B cell (primary cell): ENCODE measurements around the gene RIN2. TPM values are rescaled to one million over a fixed set of nuclear protein-coding genes. Genes with fewer than 3 reads are reported as not detected.

Experiments
- ATAC-seq: fragments of 200-7000 bp; cut with Tn5 transposase; one replicate; pipeline ENCODE4 v1.10.0; 2021; ENCODE audit warnings: low read depth, mild to moderate bottlenecking, moderate number of reproducible peaks, moderate library complexity
- CTCF ChIA-PET: fragments of 350-600 bp; sonication (Branson Sonifier 250); formaldehyde crosslinking; loops from one replicate; lab custom pipeline; 2021; ENCODE audit warnings: antibody characterized with exemption, inconsistent platforms; lab: Charles Lee
- POLR2A ChIA-PET: fragments of 350-600 bp; sonication (Branson Sonifier 250); formaldehyde crosslinking; loops from one replicate; lab custom pipeline; 2021; ENCODE audit warnings: antibody characterized with exemption; lab: Charles Lee
- DNase-seq: peaks from one replicate; pipeline ENCODE4 v3.0.0; 2013
- H2AFZ ChIP-seq: 2 replicates; pipeline ENCODE4 v1.6.1; 2012; ENCODE audit warnings: mild to moderate bottlenecking, low read depth, low read length; ENCODE audit not compliant: insufficient read depth, poor library complexity, severe bottlenecking
- H3K27ac ChIP-seq, 2 donors: 1 replicate in 1 of 2; 2 replicates in 1 of 2; pipeline ENCODE4 v1.5.1; 2012 to 2013; ENCODE audit warnings: low read length in 2 of 2, mild to moderate bottlenecking in 2 of 2, moderate library complexity in 1 of 2
- H3K27me3 ChIP-seq, 4 experiments: fragments of 200-600 bp in 1 of 4; sonication (generic) in 1 of 4; replicated peaks in 1 of 4; 1 replicate in 2 of 4; 2 replicates in 2 of 4; pipeline versions ENCODE4 v1.6.1 to v1.7.0; 2013 to 2016; ENCODE audit warnings: low read length in 3 of 4, mild to moderate bottlenecking in 2 of 4, mixed read lengths in 1 of 4, moderate library complexity in 1 of 4; ENCODE audit not compliant: insufficient read depth in 4 of 4, control insufficient read depth in 3 of 4; ENCODE audit errors: control extremely low read depth in 1 of 4
- H3K36me3 ChIP-seq, 2 experiments: replicated peaks in 1 of 2; 1 replicate in 1 of 2; 2 replicates in 1 of 2; pipeline versions ENCODE4 v1.6.1 to v1.7.1; 2013; ENCODE audit warnings: low read length in 1 of 2; ENCODE audit not compliant: insufficient read depth in 2 of 2, control insufficient read depth in 1 of 2; ENCODE audit errors: control extremely low read depth in 1 of 2, extremely low read depth in 1 of 2
- H3K4me1 ChIP-seq, 2 donors: fragments of 200-600 bp in 1 of 2; sonication (generic) in 1 of 2; 1 replicate in 1 of 2; 2 replicates in 1 of 2; pipeline versions ENCODE4 v1.5.1 to v1.6.1; 2013 to 2017; ENCODE audit warnings: low read length in 2 of 2; ENCODE audit not compliant: control insufficient read depth in 2 of 2, insufficient read depth in 2 of 2
- H3K4me2 ChIP-seq: replicated peaks from 2 replicates; pipeline ENCODE3; 2012; ENCODE audit warnings: mild to moderate bottlenecking, low read depth, low read length; ENCODE audit not compliant: poor library complexity, severe bottlenecking
- H3K4me3 ChIP-seq, 5 experiments: fragments of 200-600 bp in 1 of 5; sonication (generic) in 1 of 5; 1 replicate in 3 of 5; 2 replicates in 2 of 5; pipeline versions ENCODE4 v1.5.1 to v1.7.0; 2011 to 2016; ENCODE audit warnings: low read length in 4 of 5, mild to moderate bottlenecking in 4 of 5, low read depth in 2 of 5, control low read depth in 1 of 5, moderate library complexity in 1 of 5; ENCODE audit not compliant: insufficient read depth in 1 of 5; ENCODE audit errors: control extremely low read depth in 1 of 5, extremely low read depth in 1 of 5
- H3K79me2 ChIP-seq: fragments of 200-600 bp; sonication (generic); one replicate; pipeline ENCODE4 v1.6.0; 2016; ENCODE audit warnings: low read length; ENCODE audit not compliant: control insufficient read depth, insufficient read depth
- H3K9ac ChIP-seq: fragments of 200-600 bp; sonication (generic); 2 replicates; pipeline ENCODE4 v1.6.1; 2017; ENCODE audit warnings: mild to moderate bottlenecking, low read length, moderate library complexity
- H3K9me3 ChIP-seq, 3 donors: one replicate each; pipeline versions ENCODE4 v1.6.1 to v1.7.1; 2013; ENCODE audit warnings: low read length in 2 of 3; ENCODE audit not compliant: control insufficient read depth in 2 of 3, insufficient read depth in 1 of 3; ENCODE audit errors: control extremely low read depth in 1 of 3
- H4K20me1 ChIP-seq: 2 replicates; pipeline ENCODE4 v1.6.0; 2012; ENCODE audit warnings: mild to moderate bottlenecking, low read length; ENCODE audit not compliant: insufficient read depth, control insufficient read depth, poor library complexity, severe bottlenecking
- H3K27ac Mint-ChIP-seq: one replicate; pipeline ENCODE4 v1.8.0; 2021; ENCODE audit warnings: mixed read lengths
- H3K27me3 Mint-ChIP-seq: one replicate; pipeline ENCODE4 v1.8.0; 2021; ENCODE audit warnings: mixed read lengths
- H3K4me1 Mint-ChIP-seq: one replicate; pipeline ENCODE4 v1.8.0; 2021; ENCODE audit warnings: mixed read lengths
- H3K4me3 Mint-ChIP-seq: one replicate; pipeline ENCODE4 v1.8.0; 2021; ENCODE audit warnings: mixed read lengths
- H3K9me3 Mint-ChIP-seq: one replicate; pipeline ENCODE4 v1.8.0; 2022; ENCODE audit warnings: mixed read lengths; ENCODE audit not compliant: insufficient read depth
- CTCF ChIP-seq: fragments of 200-600 bp; IDR thresholded peaks from one replicate; pipeline ENCODE4 v1.8.0; 2022; ENCODE audit warnings: antibody characterized with exemption, mild to moderate bottlenecking
- EZH2 ChIP-seq: IDR thresholded peaks from 2 replicates; pipeline ENCODE4 v1.6.1; 2012; ENCODE audit warnings: borderline replicate concordance, low read depth, mild to moderate bottlenecking, moderate library complexity, low read length; ENCODE audit not compliant: insufficient read depth, poor library complexity, severe bottlenecking
- WGBS: methylation state at CpG from one replicate; pipeline ENCODE4 v1.1.5; 2013; ENCODE audit warnings: missing lambda C conversion rate; ENCODE audit not compliant: insufficient coverage; 5-methylcytosine and 5-hydroxymethylcytosine counted together
- intact Hi-C: fragments of 100-400 bp; cut with micrococcal nuclease; formaldehyde crosslinking; loops from one replicate; pipeline ENCODE4 v1.10.0; 2022
- polyA plus RNA-seq: library from polyadenylated mRNA; depleted of rRNA; stranded (reverse); fragments of >200 nt; gene quantifications from 2 replicates; pipeline ENCODE4 v1.2.3, GENCODE V29; 2012
- total RNA-seq, 2 donors: library from RNA; stranded (reverse); fragments of 120-200 nt in 1 of 2; gene quantifications; 1 replicate in 1 of 2; 2 replicates in 1 of 2; pipeline versions ENCODE4 v1.2.3 to v1.2.4, GENCODE V29; 2013 to 2022

The RIN2 gene
- total and polyA plus RNA-seq, 2 donors (not counting 1 experiment from before 2014, with no cell fraction given): 0.15 to 0.32 TPM

DNA sequence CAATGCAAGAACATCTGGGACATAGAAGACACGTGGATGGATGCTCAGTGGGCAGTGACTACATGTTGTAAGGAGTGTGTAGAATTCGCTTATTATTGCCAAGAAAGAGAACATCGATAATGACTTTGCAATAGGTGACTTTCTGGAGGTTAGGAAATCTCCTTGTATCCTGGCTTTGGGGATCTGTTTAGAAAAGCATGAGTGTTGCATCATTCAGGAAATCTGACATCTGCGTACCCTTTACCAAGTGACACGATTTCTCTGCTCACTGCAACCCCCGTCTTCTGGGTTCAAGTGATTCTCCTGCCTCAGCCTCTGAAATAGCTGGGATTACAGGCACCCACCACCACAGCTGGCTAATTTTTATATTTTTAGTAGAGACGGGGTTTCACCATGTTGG lies 23.2 kb downstream of the RIN2 start:
- H2AFZ ChIP-seq: no peak overlapping the region
- no peaks in the 10 kb centered on the region for H3K9me3 Mint-ChIP-seq
- H3K27ac Mint-ChIP-seq: no peak overlapping the region
- ATAC-seq (no peak), DNase-seq (no peak)
- H3K4me3 ChIP-seq: no peak overlapping the region
- intact Hi-C loops: no loop called here
- no peaks in the 10 kb centered on the region for H3K36me3 ChIP-seq
- ChIA-PET CTCF (interaction anchor here (0.9 to 6.8 kb wide), 5 partner anchors 16 to 212 kb away, joined by 3 to 60 read pairs (median 3); no protein-coding TSS in a partner anchor), POLR2A (no interaction called here)
- no peak overlapping the region for H3K4me2 ChIP-seq
- peaks cover 11% of the 10 kb centered on the region for H3K27me3 Mint-ChIP-seq
- no peaks in the 10 kb centered on the region for H3K79me2 ChIP-seq
- no peak overlapping the region for H3K4me3 Mint-ChIP-seq
- peaks cover 21% of the 10 kb centered on the region for H3K4me1 Mint-ChIP-seq
- peaks cover 7 to 11% of the 10 kb centered on the region in 2 donors for H3K4me1 ChIP-seq
- no peaks in the 10 kb centered on the region for H4K20me1 ChIP-seq
- TF ChIP-seq CTCF (no peak), EZH2 (no peak)
- no peak overlapping the region for H3K27ac ChIP-seq
- H3K9ac ChIP-seq: no peak overlapping the region
- no peaks in the 10 kb centered on the region for H3K27me3 ChIP-seq
- 100% methylated on average over 3 of the region's 7 CpGs for WGBS
- H3K9me3 ChIP-seq: no peaks in the 10 kb centered on the region

DNA sequence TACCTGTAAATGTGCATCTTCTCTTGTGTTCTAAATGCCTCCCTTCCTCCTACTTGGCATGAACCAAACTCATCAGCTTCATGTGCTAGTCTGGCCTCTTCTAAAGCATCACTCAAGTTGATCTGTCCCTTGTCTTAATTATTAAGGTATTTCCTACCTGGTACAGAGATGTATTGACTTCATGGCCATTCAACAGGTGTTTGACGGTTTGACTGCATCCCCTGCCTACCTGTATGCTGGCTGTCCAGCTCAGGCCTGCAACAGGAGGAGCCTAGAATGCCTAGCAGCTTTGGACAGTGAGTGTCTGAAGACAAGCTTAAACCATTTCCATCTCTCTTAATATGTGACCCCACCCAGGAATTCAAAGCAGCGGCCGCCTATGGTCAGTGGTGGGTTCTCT lies 24.6 kb downstream of the RIN2 start:
- no peaks in the 10 kb centered on the region for H3K27me3 ChIP-seq
- H3K79me2 ChIP-seq: no peaks in the 10 kb centered on the region
- intact Hi-C loops: no loop called here
- no peak overlapping the region for H3K4me3 ChIP-seq
- Mint-ChIP-seq H3K27ac (no peak overlapping the region), H3K9me3 (no peaks in the 10 kb centered on the region), H3K4me3 (no peak overlapping the region), H3K27me3 (peaks cover 7% of the 10 kb centered on the region), H3K4me1 (peaks cover 21% of the 10 kb centered on the region)
- no peak overlapping the region for H3K27ac ChIP-seq
- no peaks in the 10 kb centered on the region for H3K36me3 ChIP-seq
- ATAC-seq: no peak
- H4K20me1 ChIP-seq: no peaks in the 10 kb centered on the region
- no peaks in the 10 kb centered on the region for H3K9me3 ChIP-seq
- no peak overlapping the region for H3K9ac ChIP-seq
- H3K4me2 ChIP-seq: no peak overlapping the region
- CTCF ChIA-PET: interaction anchor here (0.5 to 6.8 kb wide), 8 partner anchors 8 to 217 kb away, joined by 3 to 60 read pairs (median 8); no protein-coding TSS in a partner anchor
- H2AFZ ChIP-seq: no peak overlapping the region
- WGBS: 100% methylated on average over 1 of the region's 3 CpGs
- no peak for DNase-seq
- TF ChIP-seq EZH2: no peak
- no peak for TF ChIP-seq CTCF
- peaks cover 7 to 11% of the 10 kb centered on the region in 2 donors for H3K4me1 ChIP-seq
- POLR2A ChIA-PET: no interaction called here
